BJ (cell line): ENCODE data around the gene MYO10. TPM values are rescaled to one million over a fixed set of nuclear protein-coding genes. Genes with fewer than 3 reads are reported as not detected.

Source experiments
- CTCF ChIA-PET: fragments of 350-600 bp; formaldehyde crosslinking; extraction: SDS; loops from one replicate; lab custom pipeline; 2021; ENCODE audit warnings: antibody characterized with exemption, inconsistent platforms; lab: Yijun Ruan, JAX
- POLR2A ChIA-PET: fragments of 300-600 bp; sonication (Branson Sonifier 250); formaldehyde crosslinking; extraction: SDS; loops from one replicate; lab custom pipeline; 2021; ENCODE audit warnings: antibody characterized with exemption; lab: Charles Lee
- DNase-seq: peaks from one replicate; pipeline ENCODE4 v3.0.0-alpha.2; 2011; ENCODE audit warnings: low read depth
- H3K27me3 ChIP-seq: 2 replicates; pipeline ENCODE4 v1.6.0; 2011; ENCODE audit warnings: low read length; ENCODE audit not compliant: control insufficient read depth, insufficient read depth
- H3K36me3 ChIP-seq: 2 replicates; pipeline ENCODE4 v1.5.1; 2011; ENCODE audit warnings: low read length; ENCODE audit not compliant: control insufficient read depth, insufficient read depth
- H3K4me3 ChIP-seq: 2 replicates; pipeline ENCODE4 v1.5.1; 2011; ENCODE audit warnings: low read depth, mild to moderate bottlenecking, control low read depth, low read length
- polyA plus RNA-seq: library from polyadenylated mRNA; depleted of rRNA; stranded (reverse); fragments of >200 nt; gene quantifications from 2 replicates; pipeline ENCODE4 v1.2.3, GENCODE V29; 2011
- TF ChIP-seq, protein P1 (sequence below): IDR thresholded peaks from 2 replicates; pipeline ENCODE4 v1.5.1; 2011; ENCODE audit warnings: low read depth, mild to moderate bottlenecking, control low read depth, inconsistent platforms, low read length, moderate library complexity; ENCODE audit not compliant: insufficient read depth

Gene MYO10
- polyA plus RNA-seq, 1 experiment, result 17.1 TPM

DNA sequence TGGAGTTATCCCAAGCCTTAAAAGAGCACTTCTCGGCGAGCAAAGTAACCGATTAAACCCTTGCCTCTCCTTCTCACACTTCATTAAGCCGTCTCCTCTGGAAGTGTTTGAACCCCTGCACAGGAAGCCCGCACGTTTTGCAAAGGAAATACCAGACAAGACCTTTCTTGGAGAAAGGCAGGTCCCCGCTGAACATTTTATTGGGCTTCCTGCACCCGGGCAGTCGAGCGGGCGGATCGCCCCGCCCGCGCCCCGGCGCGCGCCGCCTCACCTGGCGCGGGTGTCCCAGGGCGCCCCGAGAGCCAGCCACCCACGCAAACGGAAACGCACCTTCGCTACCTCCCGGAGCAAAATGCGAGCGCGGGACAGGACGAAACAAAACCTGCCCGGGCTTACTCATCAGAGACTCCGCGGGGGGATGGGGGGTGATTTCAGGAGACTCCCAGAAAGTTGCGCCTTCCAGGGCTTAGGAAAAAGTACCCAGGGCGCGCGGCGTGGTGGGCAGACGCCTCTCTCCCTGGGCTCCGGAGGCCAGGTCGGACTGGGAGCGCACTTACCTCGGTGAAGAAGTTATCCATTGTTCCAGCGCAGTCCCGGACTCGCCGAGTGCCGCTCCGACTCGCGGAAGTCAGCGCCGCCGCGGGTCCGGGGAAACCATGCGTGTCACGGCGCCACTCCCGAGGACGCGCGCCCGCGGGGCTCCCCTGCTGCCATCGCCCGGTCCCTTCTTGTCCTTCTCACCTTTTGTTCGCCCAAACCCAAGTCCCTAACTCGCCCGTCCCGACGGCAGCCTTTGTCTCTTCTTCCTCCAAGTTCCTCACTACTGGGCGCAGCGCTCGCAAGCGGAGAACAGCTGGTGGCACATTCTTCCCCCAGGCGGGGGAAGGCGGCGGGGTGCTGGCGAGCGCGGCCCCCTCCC is 598 bp downstream of the MYO10 start:
- peak overlapping the region; percentile 97 for H3K4me3 ChIP-seq
- CTCF ChIA-PET, result interaction anchor here (0.5 to 5.5 kb wide), 9 partner anchors 13 to 254 kb away, joined by 3 to 93 read pairs (median 8); no protein-coding TSS in a partner anchor
- DNase-seq, result no peak
- H3K36me3 ChIP-seq, result peaks cover 1% of the 10 kb centered on the region; the same call in 1 of the 2 replicates
- H3K27me3 ChIP-seq, result no peaks in the 10 kb centered on the region
- TF ChIP-seq, protein P1, sequence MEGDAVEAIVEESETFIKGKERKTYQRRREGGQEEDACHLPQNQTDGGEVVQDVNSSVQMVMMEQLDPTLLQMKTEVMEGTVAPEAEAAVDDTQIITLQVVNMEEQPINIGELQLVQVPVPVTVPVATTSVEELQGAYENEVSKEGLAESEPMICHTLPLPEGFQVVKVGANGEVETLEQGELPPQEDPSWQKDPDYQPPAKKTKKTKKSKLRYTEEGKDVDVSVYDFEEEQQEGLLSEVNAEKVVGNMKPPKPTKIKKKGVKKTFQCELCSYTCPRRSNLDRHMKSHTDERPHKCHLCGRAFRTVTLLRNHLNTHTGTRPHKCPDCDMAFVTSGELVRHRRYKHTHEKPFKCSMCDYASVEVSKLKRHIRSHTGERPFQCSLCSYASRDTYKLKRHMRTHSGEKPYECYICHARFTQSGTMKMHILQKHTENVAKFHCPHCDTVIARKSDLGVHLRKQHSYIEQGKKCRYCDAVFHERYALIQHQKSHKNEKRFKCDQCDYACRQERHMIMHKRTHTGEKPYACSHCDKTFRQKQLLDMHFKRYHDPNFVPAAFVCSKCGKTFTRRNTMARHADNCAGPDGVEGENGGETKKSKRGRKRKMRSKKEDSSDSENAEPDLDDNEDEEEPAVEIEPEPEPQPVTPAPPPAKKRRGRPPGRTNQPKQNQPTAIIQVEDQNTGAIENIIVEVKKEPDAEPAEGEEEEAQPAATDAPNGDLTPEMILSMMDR, result no peak
- POLR2A ChIA-PET, result interaction anchor here (0.6 to 0.7 kb wide), 2 partner anchors 66 to 126 kb away, joined by 3 read pairs; no protein-coding TSS in a partner anchor

DNA sequence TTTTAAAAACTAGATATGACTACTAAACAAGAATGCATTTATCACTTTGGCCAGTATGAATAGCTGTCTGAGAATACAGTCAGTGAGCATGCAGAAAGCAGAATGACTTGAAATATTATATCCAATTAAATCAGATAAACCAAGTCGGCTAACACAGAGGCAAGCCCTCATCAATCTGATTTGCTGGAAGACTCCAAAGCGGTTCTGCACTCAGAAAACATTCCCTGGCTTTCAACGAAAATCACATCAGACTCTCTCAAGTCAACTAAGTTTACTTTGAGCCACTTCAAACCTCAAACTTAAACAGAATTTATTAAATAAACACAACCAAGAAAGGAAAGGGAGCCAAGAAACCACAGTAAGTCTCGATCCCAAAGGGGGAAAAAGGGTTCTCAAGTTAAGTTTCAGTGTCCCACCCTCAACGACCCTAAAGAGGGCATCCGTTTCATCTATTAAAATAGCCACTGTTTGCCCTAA is 1.4 kb downstream of the MYO10 start:
- TF ChIP-seq, protein P1, result no peak
- no peaks in the 10 kb centered on the region for H3K27me3 ChIP-seq
- ChIA-PET POLR2A (no interaction called here), CTCF (interaction anchor here (0.5 to 5.5 kb wide), 5 partner anchors 76 to 254 kb away, joined by 3 to 93 read pairs (median 8); no protein-coding TSS in a partner anchor)
- H3K4me3 ChIP-seq, result peak overlapping the region; percentile 97
- H3K36me3 ChIP-seq, result peaks cover 1% of the 10 kb centered on the region; the same call in 1 of the 2 replicates
- DNase-seq, result no peak

DNA sequence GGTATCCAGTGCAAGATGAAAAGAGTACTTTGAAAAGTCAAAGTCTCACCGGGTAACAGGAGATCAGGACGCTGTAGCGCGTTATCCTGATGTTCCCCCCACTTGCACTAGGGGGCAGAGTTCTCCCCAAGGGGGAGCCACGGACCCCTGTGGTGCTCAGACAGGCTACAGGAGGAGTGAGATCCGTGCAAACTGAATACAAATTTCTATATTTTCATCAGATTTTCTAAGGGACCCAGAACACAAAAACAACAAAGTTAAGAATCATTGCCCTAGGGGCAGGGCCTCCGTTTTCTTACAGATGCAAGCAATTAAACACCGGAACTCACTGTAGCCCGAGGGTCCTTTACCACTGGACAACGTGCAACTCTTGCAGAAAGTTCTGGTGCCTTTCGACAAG is 2.0 kb downstream of the MYO10 start:
- Histone ChIP-seq H3K36me3 (peaks cover 1% of the 10 kb centered on the region; the same call in 1 of the 2 replicates), H3K4me3 (peak overlapping the region; percentile 97), H3K27me3 (no peaks in the 10 kb centered on the region)
- no peak for DNase-seq
- TF ChIP-seq, protein P1, result peak; percentile 97
- ChIA-PET CTCF (interaction anchor here (0.7 to 5.5 kb wide), 20 partner anchors 15 to 255 kb away, joined by 3 to 93 read pairs (median 4); no protein-coding TSS in a partner anchor), POLR2A (interaction anchor here (0.9 kb wide), 1 partner anchor 198 kb away, joined by 4 read pairs; no protein-coding TSS in a partner anchor)

DNA sequence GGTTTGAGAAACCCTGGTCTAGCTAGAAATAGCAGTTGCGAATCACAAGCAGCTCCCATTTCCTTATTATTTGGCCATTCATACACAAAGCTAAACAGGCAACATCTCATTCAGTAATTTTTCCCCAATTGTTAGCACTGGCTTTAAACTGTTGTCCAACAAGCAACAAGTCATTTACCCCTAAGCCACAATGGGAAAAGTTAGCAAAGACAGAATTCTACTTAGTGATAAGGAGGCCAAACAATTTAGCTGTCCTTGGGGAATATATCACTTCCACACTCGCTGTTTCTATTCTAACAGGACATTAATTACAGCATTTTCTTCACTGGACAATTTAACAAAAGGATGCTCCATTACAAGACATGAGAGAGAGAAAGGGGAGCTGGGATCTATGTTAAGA is 2.8 kb downstream of the MYO10 start:
- Histone ChIP-seq H3K4me3 (peak overlapping the region; percentile 97), H3K27me3 (no peaks in the 10 kb centered on the region), H3K36me3 (peaks cover 1% of the 10 kb centered on the region; the same call in 1 of the 2 replicates)
- POLR2A ChIA-PET, result interaction anchor here (0.6 to 0.9 kb wide), 2 partner anchors 199 to 257 kb away, joined by 3 to 4 read pairs; no protein-coding TSS in a partner anchor
- CTCF ChIA-PET, result interaction anchor here (0.6 to 5.5 kb wide), 29 partner anchors 11 to 256 kb away, joined by 3 to 93 read pairs (median 4); no protein-coding TSS in a partner anchor
- TF ChIP-seq, protein P1, result no peak
- no peak for DNase-seq

DNA sequence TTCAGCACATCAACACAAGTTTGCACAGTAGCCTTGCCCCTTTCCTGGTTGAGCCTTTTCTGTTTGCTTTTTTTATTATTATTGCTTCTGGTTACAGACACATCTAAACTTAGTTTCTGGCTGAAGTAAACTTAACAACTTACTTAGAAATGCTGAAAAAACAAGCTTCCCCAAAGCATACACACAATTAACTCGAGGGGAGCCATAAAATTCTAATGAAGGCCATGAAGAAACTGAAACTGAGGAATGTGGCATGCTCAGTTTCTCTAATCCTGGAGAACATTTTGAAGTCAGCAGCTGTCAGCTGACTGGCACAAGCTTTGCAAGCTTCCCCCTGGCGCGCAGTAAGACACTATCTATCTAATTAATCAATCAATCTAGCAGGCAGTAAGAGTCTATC is 3.7 kb downstream of the MYO10 start:
- Histone ChIP-seq H3K4me3 (no peak overlapping the region), H3K36me3 (peaks cover 1% of the 10 kb centered on the region; the same call in 1 of the 2 replicates), H3K27me3 (no peaks in the 10 kb centered on the region)
- POLR2A ChIA-PET, result no interaction called here
- TF ChIP-seq, protein P1, result no peak
- CTCF ChIA-PET, result interaction anchor here (0.6 to 5.5 kb wide), 12 partner anchors 13 to 257 kb away, joined by 3 to 93 read pairs (median 6); no protein-coding TSS in a partner anchor
- DNase-seq, result no peak
